Stomach (tissue), 4 donors: ENCODE data around the gene CNTN6.

Experiments
- EP300 ChIP-seq: sonication (generic); formaldehyde crosslinking; IDR thresholded peaks from one replicate; pipeline ENCODE4 v1.6.1; 2017; ENCODE audit warnings: antibody characterized with exemption
- POLR2A ChIP-seq, 4 donors: fragments of 450-650 bp; IDR thresholded peaks; one replicate each; pipeline ENCODE4 v1.6.1; 2016; ENCODE audit warnings: antibody characterized with exemption in 4 of 4, control low read depth in 2 of 4, mild to moderate bottlenecking in 1 of 4, moderate library complexity in 1 of 4
- POLR2AphosphoS5 ChIP-seq, 3 donors: sonication (generic); formaldehyde crosslinking; IDR thresholded peaks; one replicate each; pipeline ENCODE4 v1.6.1; 2016; ENCODE audit warnings: antibody characterized with exemption in 3 of 3
- TF ChIP-seq, protein P1 (sequence below), 7 experiments: fragments of 450-650 bp in 4 of 7; fragments of 200-600 bp in 3 of 7; sonication (generic) in 3 of 7; IDR thresholded peaks; one replicate each; pipeline ENCODE4 v1.5.1; 2016 to 2019; ENCODE audit warnings: antibody characterized with exemption in 7 of 7, control low read depth in 2 of 7, mild to moderate bottlenecking in 1 of 7

DNA sequence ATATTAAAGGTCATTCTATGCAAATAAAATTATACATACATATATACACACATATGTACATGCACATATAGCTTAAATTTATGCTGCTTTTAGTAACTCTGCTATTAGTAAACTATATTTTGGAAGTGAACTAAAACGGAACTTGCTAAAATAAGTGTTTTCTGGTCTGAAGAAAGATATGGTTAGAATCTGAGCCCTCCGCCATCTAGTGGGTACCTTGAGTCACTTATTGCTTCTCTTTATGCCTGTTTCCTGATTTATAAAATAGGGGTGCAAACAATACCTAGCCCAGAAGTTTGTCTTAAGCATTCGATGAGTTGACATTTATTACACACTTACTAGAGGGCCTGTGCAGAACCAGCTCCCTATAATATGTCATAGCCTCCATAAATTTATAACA, 255.7 kb downstream of the CNTN6 start:
- TF ChIP-seq, protein P1, sequence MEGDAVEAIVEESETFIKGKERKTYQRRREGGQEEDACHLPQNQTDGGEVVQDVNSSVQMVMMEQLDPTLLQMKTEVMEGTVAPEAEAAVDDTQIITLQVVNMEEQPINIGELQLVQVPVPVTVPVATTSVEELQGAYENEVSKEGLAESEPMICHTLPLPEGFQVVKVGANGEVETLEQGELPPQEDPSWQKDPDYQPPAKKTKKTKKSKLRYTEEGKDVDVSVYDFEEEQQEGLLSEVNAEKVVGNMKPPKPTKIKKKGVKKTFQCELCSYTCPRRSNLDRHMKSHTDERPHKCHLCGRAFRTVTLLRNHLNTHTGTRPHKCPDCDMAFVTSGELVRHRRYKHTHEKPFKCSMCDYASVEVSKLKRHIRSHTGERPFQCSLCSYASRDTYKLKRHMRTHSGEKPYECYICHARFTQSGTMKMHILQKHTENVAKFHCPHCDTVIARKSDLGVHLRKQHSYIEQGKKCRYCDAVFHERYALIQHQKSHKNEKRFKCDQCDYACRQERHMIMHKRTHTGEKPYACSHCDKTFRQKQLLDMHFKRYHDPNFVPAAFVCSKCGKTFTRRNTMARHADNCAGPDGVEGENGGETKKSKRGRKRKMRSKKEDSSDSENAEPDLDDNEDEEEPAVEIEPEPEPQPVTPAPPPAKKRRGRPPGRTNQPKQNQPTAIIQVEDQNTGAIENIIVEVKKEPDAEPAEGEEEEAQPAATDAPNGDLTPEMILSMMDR (IDR thresholded peaks at IDR 0.05): no peak
- TF ChIP-seq POLR2AphosphoS5 (IDR thresholded peaks at IDR 0.05): no peak
- no peak for TF ChIP-seq POLR2A (IDR thresholded peaks at IDR 0.05)
- TF ChIP-seq EP300: no peak
